Esophagus squamous epithelium (tissue), 5 donors: ENCODE data around the gene SLC12A6. TPM values are rescaled to one million over a fixed set of nuclear protein-coding genes. Genes with fewer than 3 reads are reported as not detected.

ENCODE experiments used
- DNase-seq: peaks from one replicate; lab custom pipeline; 2025; lab: John Stamatoyannopoulos, UW
- H3K27ac ChIP-seq, 4 donors: fragments of 200-600 bp; sonication (generic); one replicate each; pipeline ENCODE4 v1.5.1; 2016 to 2019; ENCODE audit warnings: mild to moderate bottlenecking in 1 of 4
- H3K27me3 ChIP-seq, 4 donors: fragments of 200-600 bp; sonication (generic); 1 replicate in 3 of 4; 2 replicates in 1 of 4; pipeline versions ENCODE4 v1.5.1 to v1.6.0; 2017 to 2021; ENCODE audit warnings: antibody characterized with exemption in 1 of 4
- H3K36me3 ChIP-seq, 3 donors: fragments of 200-600 bp; sonication (generic); one replicate each; pipeline ENCODE4 v1.5.1; 2016 to 2019
- H3K4me1 ChIP-seq, 3 donors: fragments of 200-600 bp; sonication (generic); one replicate each; pipeline ENCODE4 v1.5.1; 2017 to 2019
- H3K4me3 ChIP-seq, 4 donors: fragments of 200-600 bp; sonication (generic); 1 replicate in 3 of 4; 2 replicates in 1 of 4; pipeline ENCODE4 v1.5.1; 2016 to 2019; ENCODE audit warnings: mild to moderate bottlenecking in 2 of 4, moderate library complexity in 1 of 4
- H3K9me3 ChIP-seq, 3 donors: fragments of 200-600 bp; sonication (generic); one replicate each; pipeline ENCODE4 v1.5.1; 2016 to 2019
- CTCF ChIP-seq, 6 experiments: fragments of 450-650 bp in 4 of 6; fragments of 200-600 bp in 2 of 6; sonication (generic) in 2 of 6; IDR thresholded peaks; one replicate each; pipeline ENCODE4 v1.5.1; 2016 to 2019; ENCODE audit warnings: antibody characterized with exemption in 6 of 6, mild to moderate bottlenecking in 4 of 6, moderate library complexity in 4 of 6
- POLR2A ChIP-seq, 4 donors: fragments of 450-650 bp; IDR thresholded peaks; one replicate each; pipeline ENCODE4 v1.6.1; 2017; ENCODE audit warnings: antibody characterized with exemption in 4 of 4, mild to moderate bottlenecking in 4 of 4, moderate library complexity in 3 of 4
- WGBS, 2 donors: methylation state at CpG; one replicate each; pipeline ENCODE4 v1.1.5; 2018; 5-methylcytosine and 5-hydroxymethylcytosine counted together
- intact Hi-C: fragments of 100-400 bp; cut with DNase I; formaldehyde crosslinking; loops from one replicate; pipeline ENCODE4 v1.15.0; 2022
- total RNA-seq, 4 donors: library from RNA; depleted of rRNA; stranded (reverse); fragments of >200 nt; gene quantifications; one replicate each; pipeline ENCODE4 v1.1.0, GENCODE V29; 2016
- donor health status: DM: yes; HTN: yes; CAD: no.

Gene SLC12A6
- total RNA-seq, 4 donors from 2014 or later: 33.0 to 70.3 (median 49.5) TPM

- no peak for TF ChIP-seq CTCF (IDR thresholded peaks at IDR 0.05)
- TF ChIP-seq POLR2A (IDR thresholded peaks at IDR 0.05): no peak
- Histone ChIP-seq H3K4me3 (no peak overlapping the region), H3K27ac (no peak overlapping the region), H3K27me3 (no peaks in the 10 kb centered on the region), H3K4me1 (peaks cover 0 to 2% (median 0%) of the 10 kb centered on the region in 3 donors), H3K9me3 (no peaks in the 10 kb centered on the region), H3K36me3 (peaks cover 0 to 26% (median 0%) of the 10 kb centered on the region in 3 donors)
- DNase-seq: no peak
- intact Hi-C loops: no loop called here
Observed at GRCh38 chr15:34266751-34267150, 70.8 kb downstream of the SLC12A6 start.

- no peak overlapping the region for H3K4me3 ChIP-seq
- H3K36me3 ChIP-seq: peaks cover 0 to 37% (median 0%) of the 10 kb centered on the region in 3 donors
- WGBS, 2 donors: 85 to 86% methylated on average over 2 of the region's 2 CpGs
- H3K9me3 ChIP-seq: no peaks in the 10 kb centered on the region
- no peak overlapping the region for H3K27ac ChIP-seq
- intact Hi-C loops: no loop called here
- H3K27me3 ChIP-seq: no peaks in the 10 kb centered on the region
- H3K4me1 ChIP-seq: no peaks in the 10 kb centered on the region
- DNase-seq: no peak
- no peak for TF ChIP-seq POLR2A (IDR thresholded peaks at IDR 0.05)
- TF ChIP-seq CTCF (IDR thresholded peaks at IDR 0.05): no peak
Observed at GRCh38 chr15:34264076-34264475, 73.5 kb downstream of the SLC12A6 start.

GRCh38 chr15:34262362-34262761 lies 75.2 kb downstream of the SLC12A6 start:
- H3K36me3 ChIP-seq: peaks cover 0 to 54% (median 7%) of the 10 kb centered on the region in 3 donors
- TF ChIP-seq CTCF (IDR thresholded peaks at IDR 0.05) (no peak), POLR2A (IDR thresholded peaks at IDR 0.05) (no peak)
- intact Hi-C loops: no loop called here
- 90% methylated on average over 2 to 4 of the region's 13 CpGs for WGBS, 2 donors
- no peaks in the 10 kb centered on the region for H3K27me3 ChIP-seq
- H3K9me3 ChIP-seq: no peaks in the 10 kb centered on the region
- H3K4me1 ChIP-seq: no peaks in the 10 kb centered on the region
- H3K27ac ChIP-seq: no peak overlapping the region
- no peak for DNase-seq
- H3K4me3 ChIP-seq: no peak overlapping the region

GRCh38 chr15:34259566-34259965 lies 78.0 kb downstream of the SLC12A6 start:
- TF ChIP-seq POLR2A (IDR thresholded peaks at IDR 0.05): no peak
- TF ChIP-seq CTCF (IDR thresholded peaks at IDR 0.05): no peak
- 93 to 97% methylated on average over 3 of the region's 3 CpGs for WGBS, 2 donors
- no peaks in the 10 kb centered on the region for H3K4me1 ChIP-seq
- H3K27ac ChIP-seq: no peak overlapping the region
- H3K4me3 ChIP-seq: no peak overlapping the region
- no peaks in the 10 kb centered on the region for H3K9me3 ChIP-seq
- H3K27me3 ChIP-seq: no peaks in the 10 kb centered on the region
- H3K36me3 ChIP-seq: peaks cover 0 to 75% (median 7%) of the 10 kb centered on the region in 3 donors
- intact Hi-C loops: no loop called here
- no peak for DNase-seq

- no peak for TF ChIP-seq POLR2A (IDR thresholded peaks at IDR 0.05)
- TF ChIP-seq CTCF (IDR thresholded peaks at IDR 0.05): no peak
- H3K4me3 ChIP-seq: no peak overlapping the region
Observed at GRCh38 chr15:34258151-34258550, 79.4 kb downstream of the SLC12A6 start.

More at GRCh38 chr15:34258151-34258550, 79.4 kb downstream of the SLC12A6 start:
- 88 to 95% methylated on average over 2 of the region's 2 CpGs for WGBS, 2 donors
- H3K27ac ChIP-seq: no peak overlapping the region
- intact Hi-C loops: no loop called here
- no peak for DNase-seq
- no peaks in the 10 kb centered on the region for H3K9me3 ChIP-seq
- H3K4me1 ChIP-seq: no peaks in the 10 kb centered on the region
- peaks cover 0 to 88% (median 16%) of the 10 kb centered on the region in 3 donors for H3K36me3 ChIP-seq
- H3K27me3 ChIP-seq: no peaks in the 10 kb centered on the region
